Activated CD8-positive, alpha-beta memory T cell treated with anti-CD3 and anti-CD28 coated beads, Interleukin-2, amount 50 U/mL, for 1 hour (primary cell): ENCODE results near the gene COL11A2.
A peak's percentile ranks its signal among the peaks of the same experiment; 100 is the strongest.
"Not testable (repeated sequence)": the region's sequence is repeated elsewhere in the genome, so short reads cannot be mapped to it uniquely, and the experiment has no call there.

ENCODE experiments used
- DNase-seq: peaks from one replicate; pipeline ENCODE4 v3.0.0-alpha.2; 2020; ENCODE audit errors: extremely low read depth

The COL11A2 gene

DNA sequence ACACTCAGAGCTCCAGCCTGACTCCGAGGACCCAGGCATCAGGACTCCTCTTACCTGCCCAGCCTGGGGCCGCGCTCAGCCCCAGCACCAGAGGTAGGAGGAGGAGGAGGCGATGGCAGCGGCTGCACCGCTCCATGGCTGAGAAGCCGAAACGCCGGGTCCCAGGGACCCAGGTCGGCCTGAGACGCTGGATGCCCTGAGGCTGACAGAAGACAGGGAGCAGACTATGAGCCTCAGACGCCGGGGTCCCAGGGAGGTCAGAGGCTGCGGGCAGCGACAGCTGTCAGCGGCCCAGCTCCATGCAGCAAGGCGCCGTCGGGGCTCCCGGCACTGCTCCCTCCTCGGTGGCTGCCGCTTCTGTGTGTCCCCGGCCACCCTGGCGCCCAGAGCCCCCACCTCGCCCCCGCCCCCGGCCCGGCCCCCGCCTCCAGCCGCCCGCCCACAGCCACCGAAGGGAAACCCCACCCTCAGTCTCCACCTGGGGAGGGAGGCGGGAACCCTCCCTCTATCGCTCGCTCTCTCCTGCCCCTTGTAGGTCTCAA, at the start of gene COL11A2:
COL11A2 (minus strand) TSS at position 363 of the 542 bp plus-strand sequence; CDS start at position 136, 227 bp downstream.
- DNase-seq: no peak

DNA sequence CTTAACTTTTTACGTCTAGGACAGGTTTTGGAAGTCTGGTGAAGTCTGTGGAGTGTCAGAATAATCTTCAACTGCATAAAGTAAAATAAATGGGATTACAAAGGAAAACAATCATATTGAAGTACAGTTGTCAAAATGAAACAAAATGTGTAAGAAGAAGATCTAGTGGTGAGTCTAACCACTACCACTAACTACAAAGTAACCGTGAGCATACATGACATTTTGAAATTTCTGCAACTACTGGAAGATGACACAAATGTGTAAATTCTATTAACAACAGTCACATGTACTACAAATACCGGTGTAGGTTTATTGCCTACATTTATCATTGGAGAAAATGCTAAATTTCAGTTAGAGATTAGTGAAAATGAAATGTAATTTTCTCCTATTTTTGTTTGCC, 49.7 kb upstream of the COL11A2 start:
- DNase-seq: no peak

DNA sequence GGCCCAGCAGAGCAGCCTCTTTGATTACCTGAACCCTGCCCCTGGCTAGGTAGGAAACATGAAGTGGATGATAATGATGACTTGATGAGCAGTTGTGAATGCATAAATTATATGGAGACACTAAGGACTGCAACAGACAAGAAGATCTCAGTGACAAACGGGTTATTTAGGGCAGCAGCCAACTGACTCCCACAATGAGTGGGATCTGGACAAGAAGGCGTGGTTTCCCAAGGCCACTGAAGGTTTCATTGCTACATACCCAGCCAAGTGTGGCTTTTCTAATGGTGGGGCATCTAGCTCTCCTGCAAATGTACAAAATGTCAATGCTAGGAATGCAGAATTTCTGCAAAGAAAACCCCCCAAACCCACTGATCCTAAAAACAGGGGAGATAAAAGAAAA, 45.5 kb upstream of the COL11A2 start:
- DNase-seq: no peak

DNA sequence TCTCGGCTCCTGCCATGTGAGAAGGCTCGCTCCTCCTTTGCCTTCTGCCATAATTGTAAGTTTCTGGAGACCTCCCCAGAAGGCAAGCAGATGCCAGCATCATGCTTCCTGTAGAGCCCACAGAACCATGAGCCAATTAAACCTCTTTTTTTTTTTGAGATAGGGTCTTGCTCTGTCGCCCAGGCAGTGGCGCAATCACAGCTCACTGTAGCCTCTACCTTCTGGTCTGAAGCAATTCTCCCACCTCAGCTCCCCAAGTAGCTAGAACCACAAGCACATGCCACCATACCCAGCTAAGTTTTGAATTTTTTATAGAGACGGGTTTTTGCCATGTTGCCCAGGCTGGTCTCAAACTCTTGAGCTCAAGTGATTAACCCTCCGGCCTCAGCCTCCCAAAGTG, 44.6 kb upstream of the COL11A2 start:
- DNase-seq: no peak

DNA sequence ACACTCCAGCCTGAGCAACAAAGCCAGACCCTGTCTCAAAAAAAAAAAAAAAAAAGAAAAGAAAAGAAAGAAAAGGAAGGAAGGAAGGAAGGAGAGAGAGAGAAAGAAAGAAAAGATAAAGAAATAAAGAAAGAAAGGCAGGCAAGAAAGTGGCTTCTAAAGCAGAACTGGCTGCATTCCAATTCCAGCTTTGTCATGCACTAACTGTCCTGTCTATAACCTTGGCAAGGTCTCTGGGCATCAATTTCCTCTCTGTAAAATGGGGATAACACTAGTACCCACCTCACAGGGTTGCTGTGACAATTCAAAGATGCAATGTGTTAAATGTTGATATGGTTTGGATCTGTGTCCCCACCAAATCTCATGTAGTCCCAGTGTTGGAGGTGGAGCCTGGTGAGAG, 44.1 kb upstream of the COL11A2 start:
- DNase-seq: no peak

DNA sequence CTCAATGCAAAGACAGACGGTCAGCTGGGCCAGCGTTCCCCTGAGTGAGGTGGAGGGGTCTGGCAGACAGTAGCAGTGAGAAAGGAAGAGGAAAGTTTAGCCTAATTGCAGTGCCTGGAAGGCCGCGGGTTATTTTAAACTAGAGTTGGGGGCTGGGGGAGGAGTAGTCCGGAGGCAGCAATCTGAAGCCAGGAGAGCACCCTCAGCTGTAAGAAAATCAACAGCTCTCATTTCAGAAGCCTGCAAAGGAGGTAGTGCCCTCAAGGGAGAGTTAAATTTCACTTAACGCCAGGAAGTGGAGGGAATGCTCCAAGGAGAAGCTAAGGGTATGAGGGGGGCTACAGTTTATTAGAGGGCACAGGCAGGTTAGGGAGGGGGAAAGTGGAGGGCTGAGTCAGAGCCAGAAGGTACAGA, 43.0 kb upstream of the COL11A2 start:
- no peak for DNase-seq

DNA sequence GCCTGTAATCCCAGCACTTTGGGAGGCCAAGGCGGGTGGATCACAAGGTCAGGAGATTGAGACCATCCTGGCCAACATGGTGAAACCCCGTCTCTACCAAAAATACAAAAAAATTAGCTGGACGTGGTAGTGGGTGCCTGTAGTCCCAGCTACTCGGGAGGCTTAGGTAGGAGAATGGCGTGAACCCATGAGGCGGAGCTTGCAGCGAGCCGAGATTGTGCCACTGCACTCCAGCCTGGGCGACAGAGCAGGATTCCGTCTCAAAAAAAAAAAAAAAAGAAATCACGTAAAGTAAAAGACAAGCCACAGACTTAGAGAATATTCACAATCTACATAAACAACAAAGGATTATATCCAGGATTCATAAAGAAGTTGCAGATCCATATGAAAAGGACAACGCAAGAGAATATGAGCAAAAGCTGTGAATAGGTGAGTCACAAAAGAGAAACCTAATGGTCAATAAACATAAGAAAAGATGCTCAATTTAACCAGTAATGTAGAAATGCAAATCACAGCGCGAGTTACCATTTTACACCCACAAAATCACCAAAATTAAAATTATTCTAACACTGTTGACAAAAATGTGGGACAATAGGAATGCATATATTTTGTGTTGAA, 34.3 kb upstream of the COL11A2 start:
- DNase-seq: not testable (repeated sequence)

DNA sequence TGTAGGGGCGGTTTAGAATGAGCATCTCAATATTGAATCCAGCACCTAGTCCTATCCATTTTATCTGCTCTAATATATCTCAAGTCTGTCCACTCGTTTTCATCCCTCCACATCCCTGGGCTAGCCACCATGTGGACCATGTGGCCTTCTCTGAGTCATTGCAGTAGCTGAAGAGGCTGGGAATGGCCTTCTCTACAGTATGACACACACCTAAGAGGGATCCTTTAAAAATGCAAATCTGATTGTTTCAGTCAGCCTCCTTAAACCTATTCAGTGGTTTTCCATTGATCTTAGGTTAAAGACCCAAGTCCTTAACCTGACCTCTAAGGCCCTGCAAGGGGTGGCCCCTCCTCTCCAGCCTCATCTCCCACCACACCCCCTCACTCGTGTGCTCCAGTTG, 25.4 kb upstream of the COL11A2 start:
- DNase-seq: no peak

DNA sequence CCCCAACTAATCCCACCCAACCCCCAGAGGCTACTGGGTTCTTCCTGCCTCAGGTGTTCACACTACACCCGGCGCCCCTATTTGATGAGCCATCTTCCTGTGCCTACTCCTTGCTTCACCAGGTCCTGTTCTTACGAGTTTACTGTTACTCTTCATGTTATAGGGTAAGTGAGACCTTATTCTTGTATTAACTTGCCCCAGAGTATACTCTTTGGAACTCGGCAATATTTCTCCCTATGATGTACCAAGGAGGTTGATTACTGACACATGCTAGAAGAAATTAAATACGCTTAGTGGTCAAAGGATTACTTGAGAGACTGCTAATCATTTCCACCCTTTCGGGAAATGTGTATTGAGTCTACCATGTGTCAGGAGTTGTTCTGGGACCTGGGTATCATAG, 25.0 kb upstream of the COL11A2 start:
- no peak for DNase-seq

DNA sequence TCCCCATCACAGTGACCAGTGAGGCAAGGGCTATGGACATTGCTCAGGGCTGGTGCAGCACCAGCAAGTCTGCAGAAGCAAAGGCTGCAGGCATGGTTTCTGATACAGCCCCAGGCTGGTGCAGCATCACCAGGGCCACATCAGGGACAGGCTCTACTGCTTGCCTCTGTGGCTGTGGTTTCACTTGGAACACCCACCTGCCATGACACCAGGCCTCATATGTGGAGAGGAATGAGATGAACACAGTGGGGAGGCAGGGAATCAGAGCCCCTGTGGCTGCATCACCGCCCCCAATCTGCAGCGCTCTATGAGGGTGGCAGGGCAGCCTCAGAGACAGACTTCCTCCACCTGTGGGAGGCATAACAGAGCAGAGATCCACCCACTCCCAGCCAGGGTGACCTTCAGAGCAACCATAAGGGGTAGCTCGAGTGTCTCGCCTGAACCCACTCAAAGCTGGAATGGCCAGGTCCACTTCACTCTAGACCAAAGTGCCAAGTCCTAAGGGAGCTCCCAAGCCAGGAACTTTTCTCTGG, 23.9 kb upstream of the COL11A2 start:
- no peak for DNase-seq

DNA sequence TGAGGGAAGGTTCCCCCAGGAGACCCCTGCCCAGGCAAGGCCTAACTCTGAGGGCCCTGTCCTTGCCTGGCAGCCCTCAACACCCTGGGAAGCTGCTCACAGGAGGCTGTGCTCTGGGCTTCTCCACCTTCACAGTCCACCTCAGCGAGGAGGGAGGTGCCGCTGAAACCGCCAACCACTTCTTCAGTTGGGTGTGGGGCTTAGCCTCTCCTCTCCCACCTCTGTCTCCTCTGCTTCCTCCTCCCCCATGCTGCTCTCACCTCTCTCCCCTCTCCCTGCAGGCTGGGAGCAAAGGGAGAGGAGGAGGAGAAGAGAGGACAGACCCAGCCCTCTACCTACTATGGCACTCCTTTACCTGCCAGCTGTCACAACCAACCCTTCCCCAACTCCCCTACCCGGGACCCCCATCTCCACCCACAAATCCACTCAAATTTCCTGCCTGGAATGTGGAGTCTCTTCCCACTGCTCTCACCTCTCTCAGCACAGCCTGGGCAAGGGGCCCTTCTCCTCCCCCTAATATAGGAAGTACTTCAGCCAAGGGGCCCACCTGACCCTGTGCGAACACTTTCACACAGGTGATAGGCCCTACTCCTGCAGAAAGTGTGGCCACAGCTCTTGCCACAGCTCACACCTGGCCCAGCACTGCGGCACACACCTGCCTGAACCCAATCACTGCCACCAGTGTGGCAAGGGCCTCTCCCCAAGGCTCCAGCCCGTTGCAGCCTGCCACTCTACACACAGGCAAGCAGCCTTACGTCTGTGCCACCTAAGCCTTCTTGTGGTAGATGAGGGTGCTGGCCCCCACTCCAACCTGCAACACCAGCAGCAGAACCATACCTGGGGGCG, 23.2 kb upstream of the COL11A2 start:
- no peak for DNase-seq

DNA sequence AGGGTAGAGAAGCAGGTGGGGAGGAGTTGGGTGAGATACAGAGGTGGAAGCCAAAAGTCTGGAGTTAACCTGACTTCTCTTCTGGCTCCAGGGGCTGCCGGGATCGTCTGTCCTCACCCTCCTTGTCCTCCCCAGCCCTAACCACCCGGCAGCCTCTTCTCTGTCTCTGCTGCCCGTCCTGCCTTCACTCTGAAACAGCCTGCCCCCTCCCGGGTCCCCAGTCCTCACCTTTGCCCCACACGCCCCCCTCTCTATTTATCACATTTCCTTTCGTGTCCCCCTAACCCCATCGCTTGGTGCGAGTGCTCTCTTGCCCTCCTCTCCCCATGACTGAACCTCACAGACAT, 21.7 kb upstream of the COL11A2 start:
- DNase-seq: no peak

DNA sequence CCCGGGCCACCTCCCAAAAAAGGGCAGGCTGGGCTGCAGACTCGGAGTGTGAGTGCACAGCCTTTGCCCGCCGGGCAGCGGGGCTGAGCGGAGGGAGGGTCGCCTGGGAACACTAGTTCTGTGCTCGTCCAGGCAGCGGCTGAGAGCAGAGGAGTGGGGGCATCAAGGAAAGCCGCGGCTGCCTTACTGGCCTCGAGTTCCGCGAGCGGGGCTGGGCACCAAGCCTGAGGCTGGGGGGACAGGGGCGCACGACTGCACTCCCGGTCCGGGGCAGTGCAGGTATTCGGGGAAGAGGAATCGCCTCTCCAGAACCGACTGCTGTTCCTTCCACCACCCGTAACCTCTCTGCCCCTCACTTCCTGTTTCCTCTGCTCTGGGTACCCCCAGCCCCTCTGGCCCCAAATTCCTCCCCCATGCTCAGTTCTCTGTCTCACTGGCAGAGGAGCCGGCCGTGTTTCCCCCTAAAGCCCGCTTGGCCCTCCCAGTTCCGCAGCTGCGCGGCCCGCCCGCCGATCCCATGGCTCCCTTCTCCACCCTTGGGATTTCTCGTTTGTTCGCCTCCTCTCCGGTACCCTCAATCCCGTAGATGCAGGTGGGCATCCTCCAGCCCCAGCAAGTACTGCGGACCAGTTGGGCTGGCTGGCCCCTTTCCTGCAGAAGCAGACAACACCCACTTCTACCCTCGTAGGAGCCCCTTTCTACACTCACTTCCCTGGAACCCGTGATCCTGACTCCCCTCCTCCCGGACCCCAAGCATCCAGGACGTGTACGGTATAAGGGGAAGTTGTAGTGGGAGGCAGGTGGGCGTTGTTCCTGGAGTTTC, 21.1 kb upstream of the COL11A2 start:
- no peak for DNase-seq

DNA sequence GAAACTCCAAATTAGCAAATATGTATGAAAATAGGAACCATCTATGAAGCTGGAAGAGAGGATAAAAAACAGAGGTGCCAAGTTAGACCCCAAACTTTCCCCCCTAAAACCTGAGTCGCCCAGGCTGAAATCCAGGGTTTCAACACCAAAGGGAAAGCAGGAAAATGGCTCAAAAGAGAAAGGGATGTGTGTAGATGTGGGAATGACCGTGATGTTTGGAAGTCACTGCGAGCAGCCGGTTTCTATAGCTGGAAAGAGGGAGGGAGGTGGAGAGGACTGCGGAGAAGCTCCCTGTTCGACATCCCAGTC, 20.5 kb upstream of the COL11A2 start:
- DNase-seq: no peak

DNA sequence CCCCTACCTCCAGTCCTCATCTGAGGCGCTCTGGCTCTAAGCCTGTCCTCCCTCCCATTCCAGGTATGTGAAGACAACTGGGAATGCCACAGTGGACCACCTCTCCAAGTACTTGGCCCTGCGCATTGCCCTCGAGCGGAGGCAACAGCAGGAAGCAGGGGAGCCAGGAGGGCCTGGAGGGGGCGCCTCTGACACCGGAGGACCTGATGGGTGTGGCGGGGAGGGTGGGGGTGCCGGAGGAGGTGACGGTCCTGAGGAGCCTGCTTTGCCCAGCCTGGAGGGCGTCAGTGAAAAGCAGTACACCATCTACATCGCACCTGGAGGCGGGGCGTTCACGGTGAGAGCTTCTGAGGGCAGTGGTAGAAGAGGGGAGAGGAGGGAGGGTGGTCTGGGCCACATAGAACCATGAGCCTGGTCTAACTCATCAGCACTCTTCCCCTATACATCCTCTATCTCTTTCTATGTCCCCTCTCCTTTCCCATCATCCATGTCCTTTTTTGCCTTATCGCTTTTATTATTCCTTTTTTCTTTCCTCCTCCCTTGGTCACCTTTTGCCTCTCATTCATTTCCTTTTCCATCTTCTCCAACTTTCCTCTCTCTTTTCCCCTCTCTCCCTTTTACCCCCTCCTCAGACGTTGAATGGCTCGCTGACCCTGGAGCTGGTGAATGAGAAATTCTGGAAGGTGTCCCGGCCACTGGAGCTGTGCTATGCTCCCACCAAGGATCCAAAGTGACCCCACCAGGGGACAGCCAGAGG, 19.6 kb upstream of the COL11A2 start:
- no peak for DNase-seq

DNA sequence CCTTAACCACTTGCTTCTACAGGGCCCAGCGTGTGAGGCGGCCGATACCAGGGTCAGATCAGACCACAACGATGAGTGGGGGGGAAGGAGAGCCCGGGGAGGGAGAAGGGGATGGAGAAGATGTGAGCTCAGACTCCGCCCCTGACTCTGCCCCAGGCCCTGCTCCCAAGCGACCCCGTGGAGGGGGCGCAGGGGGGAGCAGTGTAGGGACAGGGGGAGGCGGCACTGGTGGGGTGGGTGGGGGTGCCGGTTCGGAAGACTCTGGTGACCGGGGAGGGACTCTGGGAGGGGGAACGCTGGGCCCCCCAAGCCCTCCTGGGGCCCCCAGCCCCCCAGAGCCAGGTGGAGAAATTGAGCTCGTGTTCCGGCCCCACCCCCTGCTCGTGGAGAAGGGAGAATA, 18.9 kb upstream of the COL11A2 start:
- DNase-seq: no peak

DNA sequence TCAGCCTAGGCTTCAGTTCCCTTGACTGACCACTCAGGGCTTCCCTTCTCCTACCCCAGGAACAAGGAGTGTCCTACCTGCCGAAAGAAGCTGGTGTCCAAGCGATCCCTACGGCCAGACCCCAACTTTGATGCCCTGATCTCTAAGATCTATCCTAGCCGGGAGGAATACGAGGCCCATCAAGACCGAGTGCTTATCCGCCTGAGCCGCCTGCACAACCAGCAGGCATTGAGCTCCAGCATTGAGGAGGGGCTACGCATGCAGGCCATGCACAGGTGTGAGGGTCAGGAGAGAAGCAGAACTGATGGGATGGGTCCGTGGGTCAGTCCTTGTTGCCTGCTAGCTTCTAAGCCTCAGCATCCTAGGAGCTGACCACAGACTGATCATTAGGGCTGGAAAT, 17.6 kb upstream of the COL11A2 start:
- no peak for DNase-seq

DNA sequence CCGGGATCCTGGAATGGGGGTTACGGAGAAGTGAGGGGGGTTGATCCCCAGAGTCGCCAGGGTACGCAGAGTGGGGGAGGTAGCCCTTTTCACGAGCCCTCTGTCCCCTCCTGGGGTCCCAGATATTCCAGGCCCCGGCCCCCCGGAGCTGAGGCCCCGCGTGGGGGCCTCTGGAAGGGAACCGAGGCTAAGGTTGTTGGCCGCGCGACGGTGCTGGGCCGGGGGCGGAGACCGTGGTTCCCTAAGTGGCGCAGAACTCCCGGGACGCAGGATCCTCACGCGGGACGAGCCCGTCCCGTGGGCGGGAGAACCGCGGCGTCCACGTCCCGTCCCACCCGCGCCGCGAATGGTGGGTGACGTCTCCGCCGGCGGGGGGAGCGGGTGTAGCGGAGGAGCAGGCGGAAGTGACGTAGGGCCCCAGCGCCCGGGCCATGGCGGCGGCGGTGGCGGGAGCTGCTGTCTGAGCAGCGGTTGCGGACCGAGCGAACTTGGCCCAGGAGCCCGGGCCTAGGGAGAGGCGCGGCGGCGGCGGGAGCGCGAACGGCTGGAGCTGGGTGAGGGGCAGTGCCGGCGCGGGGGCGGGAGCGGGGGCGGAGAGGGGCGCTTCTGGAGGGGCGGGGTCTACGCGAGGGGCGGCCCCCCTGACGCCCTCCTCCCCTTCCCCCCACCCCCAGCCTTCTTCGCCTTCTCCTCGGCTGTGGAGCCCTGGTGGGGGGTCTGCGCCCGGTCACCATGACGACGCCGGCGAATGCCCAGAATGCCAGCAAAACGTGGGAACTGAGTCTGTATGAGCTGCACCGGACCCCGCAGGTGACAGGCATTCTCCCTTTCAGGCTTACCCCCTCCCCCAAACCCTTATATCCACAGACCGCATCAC, 16.1 kb upstream of the COL11A2 start, which contains the start of gene RING1:
RING1 (plus strand) TSS at position 410 of the 877 bp plus-strand sequence; CDS start at position 733, 323 bp downstream.
- DNase-seq: peak; percentile 63

DNA sequence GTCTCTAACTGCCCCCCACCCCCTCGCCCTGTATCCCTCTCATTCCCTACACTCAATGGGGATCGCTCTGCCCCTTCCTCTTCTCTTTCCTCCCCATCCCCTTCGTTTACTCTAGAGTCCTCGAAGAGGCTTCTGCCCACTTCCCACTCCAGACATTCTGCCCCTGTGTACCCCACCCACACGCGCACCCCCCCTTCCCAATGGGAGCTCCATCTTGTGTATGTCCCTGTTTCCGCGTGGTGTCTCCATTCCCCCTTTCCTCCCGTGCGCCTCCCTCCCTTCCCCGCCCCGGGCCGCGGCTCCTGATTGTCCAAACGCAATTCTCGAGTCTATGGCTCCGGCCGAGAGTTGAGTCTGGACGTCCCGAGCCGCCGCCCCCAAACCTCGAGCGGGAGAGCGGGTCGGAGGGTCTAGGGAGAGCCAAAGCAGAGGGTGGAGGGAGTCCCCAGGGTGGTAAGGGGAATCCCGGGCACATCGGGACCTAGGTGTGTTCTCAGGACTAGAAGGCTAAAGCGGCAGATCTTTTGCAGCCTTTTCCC, 15.4 kb upstream of the COL11A2 start:
- no peak for DNase-seq
